Peyer's patch (tissue), 4 donors: ENCODE data around the gene NUAK1.

ENCODE experiments used
- CTCF ChIP-seq, 6 experiments: fragments of 450-650 bp in 4 of 6; fragments of 200-600 bp in 2 of 6; sonication (generic) in 1 of 6; IDR thresholded peaks; one replicate each; pipeline ENCODE4 v1.5.1; 2017 to 2019; ENCODE audit warnings: antibody characterized with exemption in 6 of 6, mild to moderate bottlenecking in 3 of 6, moderate library complexity in 1 of 6
- POLR2A ChIP-seq, 2 donors: fragments of 450-650 bp; IDR thresholded peaks; one replicate each; pipeline ENCODE4 v1.5.1; 2017; ENCODE audit warnings: antibody characterized with exemption in 2 of 2, mild to moderate bottlenecking in 2 of 2, moderate library complexity in 2 of 2

DNA sequence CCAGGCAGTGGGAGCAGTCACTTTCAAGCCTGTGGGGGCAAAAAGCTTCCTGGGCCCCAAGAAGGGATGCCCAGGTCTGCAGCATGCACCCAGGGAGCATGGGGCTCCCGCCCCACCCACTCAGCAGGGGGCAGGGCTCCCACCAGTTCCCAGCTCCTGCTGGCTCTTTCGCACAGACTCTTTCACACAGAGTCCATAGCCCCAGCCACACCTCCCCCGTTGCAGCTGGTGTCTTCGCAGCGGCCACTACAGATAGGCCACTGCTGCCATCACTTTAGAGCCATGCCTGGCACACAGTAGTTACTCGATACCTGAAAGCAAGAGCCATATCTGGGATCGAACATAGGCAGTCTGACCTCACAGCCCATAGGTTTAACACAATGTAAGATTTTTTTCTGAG lies 98.2 kb downstream of the NUAK1 start:
- TF ChIP-seq CTCF (IDR thresholded peaks at IDR 0.05) (no peak), POLR2A (IDR thresholded peaks at IDR 0.05) (no peak)
